H9 (cell line): ENCODE measurements around the gene XPR1. TPM values are rescaled to one million over a fixed set of nuclear protein-coding genes. Genes with fewer than 3 reads are reported as not detected.

Source experiments
- DNase-seq: peaks from one replicate; pipeline ENCODE4 v3.0.0-alpha.2; 2017
- H2AFZ ChIP-seq: one replicate; pipeline ENCODE4 v1.6.1; 2013; ENCODE audit warnings: mild to moderate bottlenecking, low read length, control low read depth, moderate library complexity
- H2AK5ac ChIP-seq: 2 replicates; pipeline ENCODE4 v1.6.1; 2013; ENCODE audit warnings: low read length, control low read depth, mixed read lengths; ENCODE audit not compliant: insufficient read length
- H2BK120ac ChIP-seq: one replicate; pipeline ENCODE4 v1.6.1; 2013; ENCODE audit warnings: low read depth, mild to moderate bottlenecking, low read length, control low read depth, inconsistent platforms; ENCODE audit not compliant: poor library complexity, severe bottlenecking
- H2BK12ac ChIP-seq: 2 replicates; pipeline ENCODE4 v1.6.1; 2013; ENCODE audit warnings: low read length, control low read depth, mixed read lengths, low read depth; ENCODE audit not compliant: insufficient read length
- H2BK15ac ChIP-seq: 2 replicates; pipeline ENCODE4 v1.6.1; 2013; ENCODE audit warnings: low read depth, low read length, control low read depth
- H2BK20ac ChIP-seq: one replicate; pipeline ENCODE4 v1.6.1; 2013; ENCODE audit warnings: low read depth, mild to moderate bottlenecking, low read length, control low read depth, inconsistent platforms; ENCODE audit not compliant: poor library complexity, severe bottlenecking
- H2BK5ac ChIP-seq: 2 replicates; pipeline ENCODE4 v1.6.1; 2013; ENCODE audit warnings: low read length, control low read depth, mixed read lengths; ENCODE audit not compliant: insufficient read length
- H3K14ac ChIP-seq: 2 replicates; pipeline ENCODE4 v1.6.1; 2013; ENCODE audit warnings: low read length, control low read depth; ENCODE audit not compliant: insufficient read depth
- H3K18ac ChIP-seq: 2 replicates; pipeline ENCODE4 v1.6.1; 2013; ENCODE audit warnings: low read depth, mild to moderate bottlenecking, mixed read lengths, low read length, control low read depth; ENCODE audit not compliant: insufficient read length
- H3K23ac ChIP-seq: 2 replicates; pipeline ENCODE4 v1.6.1; 2013; ENCODE audit warnings: low read length, control low read depth, mixed read lengths, low read depth; ENCODE audit not compliant: insufficient read length
- H3K23me2 ChIP-seq: 2 replicates; pipeline ENCODE4 v1.6.1; 2013; ENCODE audit warnings: low read depth, mild to moderate bottlenecking, mixed read lengths, low read length, control low read depth; ENCODE audit not compliant: insufficient read length, poor library complexity, severe bottlenecking
- H3K27ac ChIP-seq: 2 replicates; pipeline ENCODE4 v1.5.1; 2013; ENCODE audit warnings: low read length, control low read depth, mixed read lengths, low read depth; ENCODE audit not compliant: insufficient read length
- H3K27me3 ChIP-seq: 2 replicates; pipeline ENCODE4 v1.6.1; 2013; ENCODE audit warnings: low read length, control low read depth, inconsistent platforms; ENCODE audit not compliant: insufficient read depth
- H3K4ac ChIP-seq: 2 replicates; pipeline ENCODE4 v1.6.1; 2013; ENCODE audit warnings: low read depth, mild to moderate bottlenecking, control low read depth, inconsistent platforms, low read length, moderate library complexity
- H3K4me1 ChIP-seq: 2 replicates; pipeline ENCODE4 v1.6.1; 2013; ENCODE audit warnings: low read length, control low read depth, inconsistent platforms; ENCODE audit not compliant: insufficient read depth
- H3K4me2 ChIP-seq: 2 replicates; pipeline ENCODE4 v1.6.1; 2013; ENCODE audit warnings: low read length, control low read depth, mixed read lengths; ENCODE audit not compliant: insufficient read length, insufficient read depth
- H3K56ac ChIP-seq: 2 replicates; pipeline ENCODE4 v1.6.1; 2013; ENCODE audit warnings: low read depth, mild to moderate bottlenecking, mixed read lengths, low read length, control low read depth; ENCODE audit not compliant: insufficient read length
- H3K79me1 ChIP-seq: 2 replicates; pipeline ENCODE4 v1.6.1; 2013; ENCODE audit warnings: low read depth, mild to moderate bottlenecking, moderate library complexity, low read length, control low read depth, inconsistent platforms; ENCODE audit not compliant: insufficient read depth, poor library complexity, severe bottlenecking
- H3K79me2 ChIP-seq: 2 replicates; pipeline ENCODE4 v1.6.1; 2013; ENCODE audit warnings: low read length, control low read depth, inconsistent platforms; ENCODE audit not compliant: insufficient read depth
- H3K9ac ChIP-seq: 2 replicates; pipeline ENCODE4 v1.6.1; 2013; ENCODE audit warnings: low read length, control low read depth, mixed read lengths; ENCODE audit not compliant: insufficient read length; ENCODE audit errors: extremely low read depth
- H3K9me3 ChIP-seq: one replicate; pipeline ENCODE4 v1.6.1; 2013; ENCODE audit warnings: low read depth, low read length, inconsistent platforms; ENCODE audit not compliant: control insufficient read depth
- H3T11ph ChIP-seq: one replicate; pipeline ENCODE4 v1.6.1; 2013; ENCODE audit warnings: mild to moderate bottlenecking, low read length, control low read depth, inconsistent platforms
- H4K20me1 ChIP-seq: one replicate; pipeline ENCODE4 v1.6.1; 2013; ENCODE audit not compliant: control insufficient read depth, insufficient read length, insufficient read depth
- H4K5ac ChIP-seq: 2 replicates; pipeline ENCODE4 v1.6.1; 2013; ENCODE audit warnings: low read depth, mild to moderate bottlenecking, mixed read lengths, low read length, control low read depth; ENCODE audit not compliant: insufficient read length
- H4K8ac ChIP-seq: replicated peaks from 2 replicates; pipeline ENCODE4 v1.6.1; 2013; ENCODE audit warnings: low read length, control low read depth, mixed read lengths, low read depth; ENCODE audit not compliant: insufficient read length
- H4K91ac ChIP-seq: 2 replicates; pipeline ENCODE4 v1.6.1; 2013; ENCODE audit warnings: low read depth, mild to moderate bottlenecking, moderate library complexity, mixed read lengths, low read length, control low read depth; ENCODE audit not compliant: insufficient read length
- H3K27ac Mint-ChIP-seq, 3 experiments: 2 replicates in 2 of 3; 3 replicates in 1 of 3; pipeline ENCODE4 v1.8.0; 2020 to 2021; ENCODE audit warnings: mixed read lengths in 3 of 3, mild to moderate bottlenecking in 1 of 3, moderate library complexity in 1 of 3
- H3K27me3 Mint-ChIP-seq: 2 replicates; pipeline ENCODE4 v1.8.0; 2021; ENCODE audit warnings: low read depth, mild to moderate bottlenecking, moderate library complexity, mixed read lengths
- H3K36me3 Mint-ChIP-seq, 3 experiments: 2 replicates in 2 of 3; 3 replicates in 1 of 3; pipeline ENCODE4 v1.8.0; 2020 to 2021; ENCODE audit warnings: low read depth in 3 of 3, mixed read lengths in 3 of 3; ENCODE audit not compliant: insufficient read depth in 1 of 3
- H3K4me1 Mint-ChIP-seq, 2 experiments: 2 replicates each; pipeline ENCODE4 v1.8.0; 2020; ENCODE audit warnings: mixed read lengths in 2 of 2
- H3K4me3 Mint-ChIP-seq, 2 experiments: 2 replicates in 1 of 2; 3 replicates in 1 of 2; pipeline ENCODE4 v1.8.0; 2020 to 2021; ENCODE audit warnings: mild to moderate bottlenecking in 2 of 2, mixed read lengths in 2 of 2, moderate library complexity in 1 of 2
- H3K9me3 Mint-ChIP-seq, 2 experiments: 2 replicates in 1 of 2; 3 replicates in 1 of 2; pipeline ENCODE4 v1.8.0; 2020; ENCODE audit warnings: mild to moderate bottlenecking in 2 of 2, mixed read lengths in 2 of 2, moderate library complexity in 1 of 2
- CTCF ChIP-seq: fragments of 200-600 bp; sonication (generic); conservative IDR thresholded peaks from 3 replicates; pipeline ENCODE4 v1.8.0; 2021; ENCODE audit warnings: antibody characterized with exemption, mild to moderate bottlenecking
- WGBS: extraction: QIAGEN DNeasy Blood & Tissue Kit; methylation state at CpG from one replicate; pipeline ENCODE4 v1.1.7; 2013; ENCODE audit warnings: missing lambda C conversion rate, low lambda C conversion rate, mixed read lengths; ENCODE audit not compliant: insufficient read length; ENCODE audit errors: extremely low coverage; 5-methylcytosine and 5-hydroxymethylcytosine counted together
- total RNA-seq: library from RNA; stranded (reverse); gene quantifications from 2 replicates; pipeline ENCODE4 v1.2.1, GENCODE V29; 2021

XPR1 gene
- total RNA-seq, 1 experiment from 2014 or later: 34.1 TPM

- Histone ChIP-seq H3K18ac (no peak overlapping the region), H3K79me2 (no peaks in the 10 kb centered on the region), H3K9me3 (no peaks in the 10 kb centered on the region), H2BK120ac (no peak overlapping the region), H2BK15ac (no peak overlapping the region), H4K8ac (no peak overlapping the region), H3K14ac (no peak overlapping the region), H3T11ph (no peak overlapping the region), H4K5ac (no peak overlapping the region), H2AFZ (no peak overlapping the region), H3K9ac (no peak overlapping the region), H3K23ac (no peak overlapping the region), H2BK12ac (no peak overlapping the region), H3K56ac (no peak overlapping the region), H3K27me3 (no peaks in the 10 kb centered on the region), H3K4ac (no peak overlapping the region), H2AK5ac (no peak overlapping the region), H2BK5ac (no peak overlapping the region), H4K20me1 (no peaks in the 10 kb centered on the region), H2BK20ac (no peak overlapping the region), H3K23me2 (no peaks in the 10 kb centered on the region), H4K91ac (no peak overlapping the region), H3K4me2 (no peak overlapping the region), H3K79me1 (no peaks in the 10 kb centered on the region), H3K27ac (no peak overlapping the region), H3K4me1 (no peaks in the 10 kb centered on the region)
- no peaks in the 10 kb centered on the region for H3K9me3 Mint-ChIP-seq
- H3K4me1 Mint-ChIP-seq: peaks cover 0 to 2% of the 10 kb centered on the region in 2 experiments; a peak in 2 of 4 replicates
- H3K27me3 Mint-ChIP-seq: no peaks in the 10 kb centered on the region
- no peak for TF ChIP-seq CTCF
- no peak for DNase-seq
- H3K36me3 Mint-ChIP-seq: peaks cover 0 to 6% (median 0%) of the 10 kb centered on the region in 3 experiments; a peak in 3 of 7 replicates
- no peak overlapping the region for H3K27ac Mint-ChIP-seq
- H3K4me3 Mint-ChIP-seq: no peak overlapping the region
- WGBS: no CpG with 5 or more reads among the region's 7 CpGs
Observed at GRCh38 chr1:180887841-180888240, 256.0 kb downstream of the XPR1 start.
